CD4-positive, alpha-beta T cell treated with Interleukin-2 at 100 ng/mL for 4 hours (primary cell): ENCODE data around the gene NUP133.
"Not testable (repeated sequence)": the region's sequence is repeated elsewhere in the genome, so short reads cannot be mapped to it uniquely, and the experiment has no call there.

ENCODE experiments used
- DNase-seq: peaks from one replicate; pipeline ENCODE4 v3.0.0-alpha.2; 2020; ENCODE audit warnings: low spot score

Gene NUP133

DNA sequence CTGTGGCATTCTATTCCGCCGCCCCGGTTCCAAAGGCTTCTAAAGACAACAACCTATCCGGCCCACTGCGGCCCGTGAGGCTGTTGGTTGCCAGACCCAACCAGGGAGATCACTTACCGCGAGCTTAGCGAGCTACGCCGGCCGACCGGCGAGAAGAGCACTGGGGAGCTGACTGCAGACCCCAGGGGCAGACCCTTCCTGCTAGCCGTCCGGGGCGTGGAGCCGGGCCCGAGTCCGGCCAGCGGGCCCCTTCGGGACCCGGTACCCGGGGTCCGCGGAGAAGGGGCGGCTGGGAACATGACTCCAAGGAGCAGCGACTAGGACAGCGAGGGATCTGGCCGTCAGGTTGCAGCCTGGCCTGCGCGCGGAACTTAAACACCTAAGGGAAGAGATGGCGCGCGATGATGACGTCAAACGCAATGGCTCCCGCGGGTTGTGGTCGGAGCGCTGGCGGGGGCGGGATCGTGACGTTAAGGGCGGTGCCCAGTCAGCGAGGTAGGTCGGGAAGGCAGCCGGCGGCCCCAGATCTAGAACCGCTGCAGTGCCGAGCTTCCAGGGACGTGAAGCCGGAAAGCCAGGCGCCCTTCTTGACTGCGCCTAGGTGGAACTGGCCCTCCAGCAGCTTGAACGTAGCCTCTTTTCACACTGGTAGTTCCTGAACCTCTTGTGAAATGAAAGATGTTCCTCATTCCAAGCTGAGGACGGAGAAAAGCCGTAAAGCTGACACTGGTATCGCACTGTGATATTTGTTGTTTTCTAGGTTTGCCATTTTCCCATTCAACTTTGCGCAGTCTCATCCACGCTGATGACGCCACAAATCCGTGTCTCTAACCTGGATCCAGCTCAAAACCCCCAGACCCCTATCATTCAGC, at the start of gene NUP133:
TSS of gene NUP133 (minus strand) at position 391 of the 872 bp plus-strand sequence. CDS start at position 299, 92 bp downstream.
- DNase-seq = peak; percentile 97

DNA sequence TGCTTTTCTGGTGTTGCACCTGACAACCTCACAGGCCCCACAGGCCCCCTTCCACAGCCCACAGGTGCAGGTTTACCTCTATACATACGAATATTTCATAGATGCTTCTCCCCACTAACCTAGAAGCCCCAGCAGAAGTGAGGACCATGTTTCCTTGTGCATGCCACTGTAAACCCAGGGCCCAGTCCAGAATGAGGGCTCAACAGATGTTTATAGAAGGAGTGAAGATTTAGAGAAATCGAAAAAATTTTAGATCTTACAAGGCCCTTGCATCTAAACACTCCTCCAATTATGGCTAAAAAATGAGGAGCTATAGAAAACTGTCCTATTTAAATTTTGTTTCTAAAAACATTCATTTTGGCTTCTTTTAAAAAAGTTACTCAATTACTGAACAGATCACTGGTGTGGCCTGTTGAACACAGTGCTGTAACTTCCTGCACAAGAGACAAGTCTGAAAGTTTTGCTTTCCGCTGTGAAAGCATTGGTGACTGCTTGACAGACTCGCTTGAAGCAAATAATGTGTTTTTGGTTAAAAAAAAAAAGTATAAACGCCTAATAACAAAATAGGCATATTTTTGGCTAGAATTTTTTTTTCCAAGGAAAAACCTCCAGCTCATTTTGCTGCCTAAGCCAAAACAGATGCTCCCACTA, 49.2 kb upstream of the NUP133 start:
- peak; percentile 34 for DNase-seq

DNA sequence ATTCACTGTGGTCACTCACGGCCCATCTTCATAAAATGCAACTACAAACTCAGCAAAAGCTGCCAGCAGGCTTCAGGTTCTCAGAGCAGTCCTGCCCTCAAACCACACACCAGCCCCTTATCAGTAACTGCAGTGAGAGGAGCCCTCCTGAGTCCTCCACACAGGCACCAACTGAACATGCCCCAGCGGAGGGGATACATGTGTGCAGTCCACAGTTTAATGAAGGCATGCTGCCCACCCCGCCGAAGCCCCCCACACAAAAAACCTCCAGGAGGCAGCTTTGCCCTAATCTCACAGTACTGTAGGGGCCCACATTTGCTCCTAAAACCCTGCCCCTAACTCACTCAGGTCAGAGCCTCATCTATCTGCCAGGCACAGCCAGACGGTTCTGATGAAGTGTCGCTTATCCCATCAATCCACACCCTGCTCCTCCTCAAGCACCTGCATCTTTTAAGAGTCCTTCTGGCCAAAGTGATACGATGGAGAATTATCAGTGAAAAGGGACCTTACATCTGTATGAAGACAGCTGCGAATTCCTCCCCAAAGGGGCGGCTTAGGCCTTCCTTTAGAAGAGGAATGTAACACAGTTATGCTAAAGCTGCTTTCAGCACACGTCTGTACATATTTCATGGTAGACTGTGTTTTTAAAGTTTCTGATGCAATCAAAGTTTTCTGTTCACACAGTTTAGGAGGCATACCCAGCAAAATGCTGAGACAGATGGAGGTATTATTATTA, 46.9 kb upstream of the NUP133 start:
- no peak for DNase-seq

DNA sequence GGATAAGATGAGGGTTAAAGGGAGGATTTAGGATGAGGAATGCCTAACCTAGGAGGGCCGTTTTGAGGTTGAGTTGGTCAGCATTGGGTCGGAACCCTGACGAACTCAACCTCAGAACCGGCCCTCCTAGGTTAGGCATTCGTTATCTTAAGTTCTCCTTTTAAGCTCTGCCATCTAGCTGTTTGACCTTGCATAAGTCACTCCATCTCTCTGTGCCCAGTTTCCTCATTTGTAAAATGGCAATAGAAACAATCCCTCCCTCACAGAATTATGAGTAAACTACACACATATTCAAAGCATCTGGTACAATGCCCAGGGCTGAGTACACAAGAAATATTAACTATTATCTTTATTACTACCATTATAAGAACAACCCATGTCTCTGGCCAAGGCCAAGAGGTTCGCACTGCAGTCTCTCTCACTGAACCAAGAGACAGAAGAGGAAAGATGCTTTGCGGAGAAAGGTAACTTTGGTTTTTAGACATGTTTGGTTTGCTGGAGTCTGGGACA, 45.5 kb upstream of the NUP133 start:
- DNase-seq = no peak

DNA sequence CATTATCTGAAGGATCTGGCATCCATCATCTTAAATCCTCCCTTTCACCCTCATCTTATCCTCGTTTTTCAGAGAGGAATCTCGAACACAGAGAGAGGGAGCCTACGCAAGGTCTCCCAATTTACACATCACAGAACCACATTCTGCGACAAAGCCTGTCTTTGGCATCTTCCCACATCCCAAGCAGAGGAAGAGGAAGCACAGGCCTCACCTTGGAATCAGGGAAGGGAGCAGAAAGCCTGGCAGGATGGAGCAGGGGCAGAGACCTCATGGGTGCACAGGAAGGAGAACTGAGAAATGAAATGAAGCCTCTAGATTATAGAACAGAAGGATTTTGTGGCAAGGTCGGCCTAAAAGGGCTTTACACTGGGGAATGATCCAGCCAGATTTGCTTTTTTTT, 44.6 kb upstream of the NUP133 start:
- DNase-seq = no peak

DNA sequence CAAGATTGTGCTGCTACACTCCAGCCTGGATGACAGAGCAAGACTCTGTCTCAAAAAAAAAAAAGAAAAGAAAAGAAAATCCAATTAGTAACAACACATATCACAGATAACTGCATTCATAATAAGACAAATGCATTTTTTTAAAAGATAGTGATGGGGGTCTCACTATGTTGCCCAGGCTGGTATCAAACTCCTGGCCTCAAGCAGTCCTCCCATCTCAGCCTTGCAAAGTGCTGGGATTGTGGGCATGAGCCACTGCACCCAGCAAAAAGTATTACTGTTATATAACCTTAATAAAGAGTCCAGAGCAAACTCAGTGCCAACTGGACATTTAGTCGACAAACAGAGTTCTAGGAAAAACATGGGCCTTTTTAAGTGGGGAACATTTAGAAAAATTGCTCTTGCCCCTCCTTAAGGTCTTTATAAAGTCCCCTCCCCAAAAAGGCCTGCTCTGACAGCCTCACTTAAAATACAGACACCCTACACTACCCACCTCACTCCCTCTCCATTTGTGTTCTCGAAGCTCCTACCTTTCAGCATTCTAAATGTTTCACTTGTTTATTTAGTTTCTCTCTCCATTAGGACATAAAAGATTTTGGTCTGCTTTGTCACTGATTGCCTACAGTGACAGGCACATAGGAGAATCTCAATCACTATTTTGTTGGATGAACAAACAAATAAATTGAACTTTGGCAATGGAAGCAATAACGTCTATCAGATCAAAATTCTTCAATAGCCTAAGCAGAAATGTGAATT, 42.8 kb upstream of the NUP133 start:
- no peak for DNase-seq

DNA sequence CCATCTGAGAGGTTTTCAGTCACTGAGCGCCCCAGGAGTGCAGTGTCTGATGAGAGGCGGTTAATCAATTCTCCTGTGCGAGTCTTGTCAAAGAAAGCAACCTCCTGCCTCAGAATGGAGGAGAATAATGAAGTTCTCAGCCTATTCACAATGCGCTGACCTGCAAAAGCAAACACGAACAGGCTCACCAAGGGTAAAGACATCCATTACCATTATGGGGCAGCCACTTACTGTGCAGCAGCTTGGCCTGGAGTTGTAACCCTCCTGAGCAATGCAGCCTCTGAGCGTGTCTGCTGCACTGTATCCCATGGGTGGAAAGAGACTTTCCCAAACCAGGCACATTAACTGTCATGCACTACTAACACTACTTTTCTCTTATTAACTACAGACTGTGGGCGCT, 39.4 kb upstream of the NUP133 start:
- DNase-seq = no peak

DNA sequence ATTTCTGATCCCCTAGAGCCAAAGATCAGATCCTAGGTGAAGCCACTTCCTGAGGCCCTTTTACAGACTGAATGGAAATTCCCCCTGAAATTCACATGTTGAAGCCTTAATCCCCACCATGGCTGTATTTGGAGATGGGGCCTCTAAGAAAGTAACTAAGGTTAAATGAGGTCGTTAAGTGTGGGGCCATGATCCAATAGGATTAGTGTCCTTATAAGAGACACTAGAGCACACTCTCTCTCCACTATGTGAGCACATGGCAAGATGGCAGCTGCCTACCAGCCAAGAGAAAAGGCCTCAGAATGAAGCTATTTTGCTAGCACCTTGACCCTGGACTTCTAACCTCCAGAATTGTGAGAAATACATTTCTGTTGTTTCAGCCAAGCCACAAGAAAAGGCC, 36.4 kb upstream of the NUP133 start:
- DNase-seq = no peak

DNA sequence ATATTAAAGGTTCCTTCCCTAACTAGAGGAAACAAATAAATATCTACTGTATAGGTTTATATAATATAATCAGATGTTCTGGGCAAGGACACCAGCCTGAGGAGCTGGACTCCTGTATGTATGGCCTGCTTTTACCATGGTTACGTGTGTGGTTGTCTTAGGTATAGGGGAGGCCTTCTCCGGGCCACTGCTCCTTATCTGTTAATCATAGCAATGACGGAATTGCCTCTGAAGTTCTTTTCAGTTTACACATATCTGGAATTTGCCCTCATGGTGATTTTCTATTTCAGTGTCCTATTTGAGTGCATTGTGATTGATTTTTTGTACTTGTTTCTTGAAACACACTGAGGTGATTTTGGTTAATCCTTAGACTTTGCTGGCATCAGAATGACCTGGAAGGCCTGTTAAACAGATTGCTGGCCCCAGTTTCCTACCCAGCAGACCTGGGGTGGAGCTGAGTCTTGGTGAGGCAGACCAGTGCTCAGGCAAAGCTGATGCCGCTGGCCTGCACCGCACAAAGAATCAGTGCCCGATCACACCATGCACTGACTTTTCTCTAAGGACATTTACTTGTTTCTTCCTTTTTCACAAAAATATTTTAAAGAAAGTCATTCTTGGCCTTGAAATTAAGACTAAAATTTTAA, 31.8 kb upstream of the NUP133 start:
- no peak for DNase-seq

DNA sequence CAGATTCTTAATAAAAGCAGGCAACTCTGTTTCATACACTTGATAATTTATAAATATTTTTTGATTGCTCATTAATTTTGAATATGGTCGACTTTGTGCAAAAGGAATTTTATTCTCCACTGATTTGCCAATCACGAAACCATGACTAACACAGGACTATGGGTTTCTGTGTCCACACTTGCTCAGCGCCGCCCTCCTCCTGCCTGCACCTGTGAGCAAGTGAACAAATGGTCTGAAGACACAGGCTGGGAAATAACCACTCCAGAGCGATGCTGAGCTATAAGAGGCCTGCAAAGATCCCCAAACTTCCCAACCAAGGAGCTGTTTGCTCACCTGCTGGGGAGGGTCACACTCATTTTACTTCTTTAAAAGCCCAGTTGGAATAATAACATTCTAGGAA, 30.8 kb upstream of the NUP133 start:
- DNase-seq = no peak

DNA sequence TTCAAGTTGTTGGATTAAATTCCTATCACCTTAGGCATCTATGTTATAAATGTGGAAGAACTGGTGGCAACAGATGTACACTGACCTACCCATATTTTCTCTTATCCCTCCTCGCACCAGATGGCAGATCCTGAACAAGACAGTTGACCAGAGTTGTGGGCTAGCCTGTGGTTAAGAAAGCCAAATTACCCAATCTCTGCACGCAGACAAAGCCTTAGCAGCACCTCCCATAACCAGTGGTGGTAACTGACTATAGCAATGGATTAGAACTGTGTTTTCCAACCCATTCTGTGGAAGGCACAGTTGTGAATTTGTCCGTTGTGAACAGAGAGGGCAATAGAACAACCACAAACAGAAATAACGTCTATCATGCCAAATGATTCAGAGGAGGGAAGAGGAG, 29.8 kb upstream of the NUP133 start:
- no peak for DNase-seq

DNA sequence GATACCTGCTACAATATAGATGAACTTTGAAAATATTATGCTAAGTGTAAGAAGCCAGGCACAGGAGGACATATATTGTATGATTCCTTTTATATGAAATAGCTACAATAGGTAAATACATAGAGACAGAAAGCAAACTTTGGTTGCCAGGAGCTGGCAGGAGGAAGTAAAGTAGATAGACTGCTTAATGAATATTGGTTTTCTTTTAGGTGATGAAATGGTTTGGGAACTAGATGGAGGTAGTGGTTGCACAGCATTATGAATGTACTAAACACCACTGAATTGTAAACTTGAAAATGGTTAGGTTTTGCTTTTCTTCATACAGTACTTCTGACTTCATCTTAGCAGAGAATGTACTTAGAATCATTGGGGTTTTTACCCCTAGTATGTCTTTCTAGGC, 28.8 kb upstream of the NUP133 start:
- no peak for DNase-seq

DNA sequence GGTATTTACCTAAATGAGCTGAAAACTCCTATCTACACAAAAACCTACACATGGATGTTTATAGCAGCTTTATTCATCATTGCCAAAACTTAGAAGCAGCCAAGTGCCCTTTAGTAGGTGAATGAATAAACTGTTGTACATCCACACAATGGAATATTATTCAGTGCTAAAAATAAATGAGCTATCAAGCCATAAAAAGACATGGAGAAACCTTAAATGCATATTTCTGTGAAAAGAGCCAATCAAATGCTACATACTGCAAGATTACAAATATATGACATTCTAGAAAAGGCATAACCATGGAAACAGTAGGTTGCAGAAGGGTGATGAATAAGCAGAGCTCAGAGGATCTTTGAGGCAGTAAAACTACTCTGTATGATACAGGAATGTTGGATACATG, 27.1 kb upstream of the NUP133 start:
- DNase-seq = no peak

DNA sequence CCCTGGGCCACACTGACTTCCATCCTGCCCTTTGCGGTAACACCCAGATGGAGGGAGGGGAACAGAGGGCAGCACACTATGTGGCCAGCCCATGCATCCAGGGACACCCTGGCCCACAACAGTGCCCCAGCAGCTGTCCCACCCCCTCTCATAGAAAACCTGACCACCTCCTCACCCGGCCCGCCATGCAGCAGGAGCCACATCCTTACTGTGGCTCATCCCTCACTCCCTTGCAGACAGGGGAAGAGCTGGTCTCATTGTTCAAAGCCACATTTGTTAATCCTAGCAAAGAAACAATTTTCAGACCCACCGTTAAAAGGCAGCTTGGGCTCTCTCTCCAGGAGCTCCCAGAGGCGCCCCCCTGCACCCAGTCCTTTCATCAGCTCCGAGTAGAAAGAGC, 23.2 kb upstream of the NUP133 start:
- DNase-seq = no peak

DNA sequence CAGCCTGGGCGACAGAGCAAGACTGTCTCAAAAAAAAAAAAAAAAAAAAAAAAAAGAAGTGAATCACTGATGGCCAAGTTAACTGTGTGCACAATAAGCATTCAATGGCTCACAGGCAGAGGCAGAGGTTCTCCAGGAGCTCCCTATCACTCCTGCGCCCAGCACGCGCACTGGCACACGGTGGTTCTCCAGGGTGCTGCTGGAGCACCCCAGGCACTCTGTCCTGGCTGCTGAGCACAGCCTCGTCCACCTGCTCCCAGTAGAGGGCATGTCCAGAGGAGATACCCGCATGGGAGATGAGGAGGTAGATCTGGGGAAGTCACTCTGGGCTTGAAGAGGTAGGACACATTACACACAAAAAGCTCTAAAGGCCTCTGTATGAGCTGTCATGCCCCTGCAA, 21.5 kb upstream of the NUP133 start:
- no peak for DNase-seq

DNA sequence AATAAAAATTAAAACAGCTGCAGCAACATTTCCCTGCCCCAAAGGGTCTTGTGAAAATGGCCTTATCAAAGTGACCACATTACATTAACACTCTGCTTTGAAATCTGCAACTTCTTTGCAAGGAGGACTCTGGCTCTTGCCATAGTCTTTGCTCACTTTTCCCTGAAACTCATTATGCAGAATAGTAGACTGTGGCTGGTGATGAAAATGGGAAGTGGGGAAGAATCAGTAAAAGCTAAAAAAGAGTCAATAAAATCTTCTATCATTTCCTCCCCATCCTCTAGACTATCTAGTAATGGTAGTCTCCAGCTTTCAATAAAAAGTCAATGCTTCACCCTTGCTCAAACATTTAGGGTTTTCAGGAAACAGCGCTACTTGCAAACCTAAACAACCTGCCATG, 18.6 kb upstream of the NUP133 start:
- no peak for DNase-seq

DNA sequence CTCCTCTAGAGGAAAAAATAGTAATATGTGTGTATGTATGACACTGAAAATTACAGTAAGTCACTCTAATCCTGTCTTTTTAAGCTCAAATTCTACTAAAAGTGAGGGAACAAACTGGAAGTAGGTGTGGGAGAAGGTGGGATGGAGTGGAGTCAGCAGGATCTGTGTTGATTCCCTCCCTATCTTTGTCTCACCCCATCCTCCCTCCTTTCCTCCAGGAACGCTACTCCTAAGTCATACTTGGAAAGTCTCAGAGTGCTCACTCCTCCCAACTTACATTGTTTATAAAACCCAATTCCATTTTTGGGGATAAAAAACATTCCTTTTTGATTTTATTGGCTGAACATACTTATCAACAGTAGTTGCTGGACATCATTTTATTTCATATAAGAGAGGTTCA, 14.9 kb upstream of the NUP133 start:
- DNase-seq = no peak

DNA sequence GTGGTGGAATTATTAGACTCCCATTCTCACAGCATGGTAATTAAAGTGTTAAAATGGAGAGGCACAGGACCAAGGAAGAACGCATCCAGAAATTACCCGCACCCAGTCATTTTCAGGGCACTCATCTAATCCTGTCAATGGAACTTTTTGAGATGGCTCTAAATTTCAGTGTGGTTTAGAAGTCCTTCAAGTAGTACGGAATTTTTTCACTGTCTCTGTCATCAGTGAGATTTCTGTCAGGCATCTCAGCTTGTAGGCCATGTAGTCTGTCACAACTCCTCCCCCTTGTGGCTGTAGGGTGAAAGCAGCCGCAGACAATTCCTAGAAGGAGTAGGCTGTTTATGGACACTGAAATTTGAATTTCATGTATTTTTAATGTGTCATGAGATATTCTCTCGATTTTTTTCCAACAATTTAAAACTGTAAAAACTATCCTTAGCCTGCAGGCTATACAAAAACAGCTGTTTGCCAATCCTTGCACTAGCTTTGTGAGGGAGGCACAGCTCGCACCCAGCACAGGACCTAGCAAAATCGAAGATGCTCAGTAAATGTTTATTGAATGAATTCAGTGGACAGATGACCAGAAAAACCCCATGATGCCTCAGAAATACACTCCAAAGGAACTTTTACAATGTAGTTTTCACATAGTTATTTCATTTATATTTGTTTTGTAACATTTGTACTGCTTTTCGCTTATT, 6.6 kb upstream of the NUP133 start:
- peak; percentile 78 for DNase-seq

DNA sequence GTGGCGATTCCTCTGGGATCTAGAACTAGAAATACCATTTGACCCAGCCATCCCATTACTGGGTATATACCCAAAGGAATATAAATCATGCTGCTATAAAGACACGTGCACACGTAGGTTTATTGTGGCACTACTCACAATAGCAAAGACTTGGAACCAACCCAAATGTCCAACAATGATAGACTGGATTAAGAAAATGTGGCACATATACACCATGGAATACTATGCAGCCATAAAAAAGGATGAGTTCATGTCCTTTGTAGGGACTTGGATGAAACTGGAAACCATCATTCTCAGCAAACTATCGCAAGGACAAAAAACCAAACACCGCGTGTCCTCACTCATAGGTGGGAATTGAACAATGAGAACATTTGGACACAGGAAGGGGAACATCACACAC, 3.5 kb upstream of the NUP133 start:
- not testable (repeated sequence) for DNase-seq

DNA sequence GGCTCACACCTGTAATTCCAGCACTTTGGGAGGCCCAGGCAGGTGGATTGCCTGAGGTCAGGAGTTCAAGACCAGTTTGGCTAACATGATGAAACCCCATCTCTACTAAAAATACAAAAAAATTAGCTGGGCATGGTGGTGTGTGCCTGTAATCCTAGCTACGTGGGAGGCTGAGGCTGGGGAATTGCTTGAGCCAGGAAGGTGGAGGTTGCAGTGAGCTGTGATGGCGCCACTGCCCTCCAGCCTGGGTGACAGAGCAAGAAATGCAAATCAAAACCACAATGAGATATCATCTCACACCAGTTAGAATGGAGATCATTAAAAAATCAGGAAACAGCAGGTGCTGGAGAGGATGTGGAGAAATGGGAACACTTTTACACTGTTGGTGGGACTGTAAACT, 3.1 kb upstream of the NUP133 start:
- not testable (repeated sequence) for DNase-seq

DNA sequence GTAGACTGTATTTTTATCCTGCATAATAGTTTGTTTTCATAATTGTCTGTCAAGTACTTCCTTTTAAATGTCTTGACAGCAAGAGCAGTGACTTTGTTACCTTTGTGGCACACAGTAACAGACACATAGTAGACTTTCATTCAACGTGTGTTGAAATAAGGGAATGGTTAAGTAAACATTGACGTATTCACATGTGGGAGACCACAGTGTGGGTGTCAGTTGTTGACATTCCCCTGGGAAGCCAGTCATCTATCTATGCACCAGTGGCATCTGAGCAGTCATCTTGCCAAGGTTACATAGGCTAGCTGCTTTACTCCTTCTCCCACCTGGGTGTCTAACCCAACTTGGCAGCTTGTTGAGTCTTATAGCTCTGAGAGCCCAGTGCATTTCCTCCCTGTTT, 1.4 kb upstream of the NUP133 start:
- DNase-seq = no peak
